PC-9 (cell line): ENCODE results near the gene SYK. TPM values are rescaled to one million over a fixed set of nuclear protein-coding genes. Genes with fewer than 3 reads are reported as not detected.

Source experiments
- BruUV-seq: library from RNA; stranded (reverse); fragments of 400-500 nt; replicated peaks from 2 replicates; lab custom pipeline; 2021; lab: Mats Ljungman, UMichigan
- CTCF ChIA-PET: fragments of 300-600 bp; sonication (Branson Sonifier 250); formaldehyde crosslinking; loops from one replicate; lab custom pipeline; 2022; ENCODE audit warnings: antibody characterized with exemption; lab: Charles Lee
- POLR2A ChIA-PET: fragments of 300-600 bp; sonication (Branson Sonifier 250); formaldehyde crosslinking; loops from one replicate; lab custom pipeline; 2022; ENCODE audit warnings: antibody characterized with exemption; ENCODE audit not compliant: unreplicated experiment; lab: Charles Lee
- DNase-seq, 2 experiments: peaks; one replicate each; pipeline versions ENCODE4 v3.0.0 to v3.0.0-alpha.2; 2015 to 2022; ENCODE audit warnings: mixed read lengths in 1 of 2
- H2AFZ ChIP-seq: fragments of 200-600 bp; sonication (generic); 2 replicates; pipeline ENCODE4 v1.8.1; 2017; ENCODE audit warnings: antibody characterized with exemption
- H3F3A ChIP-seq: fragments of 200-600 bp; sonication (generic); 2 replicates; pipeline ENCODE4 v1.8.1; 2017; ENCODE audit warnings: antibody characterized with exemption, mild to moderate bottlenecking, low read depth; ENCODE audit not compliant: insufficient read depth
- H3K27ac ChIP-seq: fragments of 200-600 bp; sonication (generic); 2 replicates; pipeline ENCODE4 v1.6.1; 2016; ENCODE audit warnings: mixed run types
- H3K27me3 ChIP-seq: fragments of 200-600 bp; sonication (generic); 2 replicates; pipeline ENCODE4 v1.6.1; 2016; ENCODE audit warnings: low read depth, mixed run types; ENCODE audit not compliant: insufficient read depth
- H3K36me3 ChIP-seq: fragments of 200-600 bp; sonication (generic); 2 replicates; pipeline ENCODE4 v1.6.1; 2016; ENCODE audit warnings: low read depth, mixed run types
- H3K4me1 ChIP-seq: fragments of 200-600 bp; sonication (generic); replicated peaks from 2 replicates; pipeline ENCODE4 v1.6.1; 2016; ENCODE audit warnings: mixed run types; ENCODE audit not compliant: insufficient read depth
- H3K4me2 ChIP-seq: fragments of 200-600 bp; sonication (generic); 2 replicates; pipeline ENCODE4 v1.6.1; 2017; ENCODE audit warnings: mixed run types
- H3K4me3 ChIP-seq: fragments of 200-600 bp; sonication (generic); 2 replicates; pipeline ENCODE4 v1.6.1; 2016; ENCODE audit warnings: mixed run types
- H3K79me2 ChIP-seq: fragments of 200-600 bp; sonication (generic); 2 replicates; pipeline ENCODE4 v1.6.1; 2017; ENCODE audit warnings: low read depth, mixed run types
- H3K9me2 ChIP-seq: fragments of 200-600 bp; sonication (generic); 2 replicates; pipeline ENCODE4 v1.8.1; 2017; ENCODE audit warnings: mild to moderate bottlenecking; ENCODE audit not compliant: insufficient read depth
- H3K9me3 ChIP-seq: fragments of 200-600 bp; sonication (generic); 2 replicates; pipeline ENCODE4 v1.8.1; 2016; ENCODE audit warnings: low read depth; ENCODE audit not compliant: insufficient read depth
- H4K20me1 ChIP-seq: fragments of 200-600 bp; sonication (generic); 2 replicates; pipeline ENCODE4 v1.8.1; 2017; ENCODE audit not compliant: insufficient read depth
- EZH2 ChIP-seq: fragments of 200-600 bp; sonication (generic); IDR thresholded peaks from 2 replicates; pipeline ENCODE4 v1.8.0; 2017; ENCODE audit warnings: antibody characterized with exemption, low read depth
- intact Hi-C: fragments of 100-400 bp; cut with micrococcal nuclease; formaldehyde crosslinking; loops from one replicate; pipeline ENCODE4 v1.10.0; 2022; ENCODE audit not compliant: unreplicated experiment
- total RNA-seq: library from RNA; stranded (reverse); gene quantifications from 2 replicates; pipeline ENCODE4 v1.2.3, GENCODE V29; 2021
- TF ChIP-seq, protein P1 (sequence below): fragments of 200-600 bp; sonication (generic); conservative IDR thresholded peaks from 2 replicates; pipeline ENCODE4 v1.6.1; 2017; ENCODE audit warnings: mixed run types, antibody characterized with exemption, mild to moderate bottlenecking, moderate library complexity

Gene SYK
- total RNA-seq, 1 experiment from 2014 or later: 32.1 TPM

DNA sequence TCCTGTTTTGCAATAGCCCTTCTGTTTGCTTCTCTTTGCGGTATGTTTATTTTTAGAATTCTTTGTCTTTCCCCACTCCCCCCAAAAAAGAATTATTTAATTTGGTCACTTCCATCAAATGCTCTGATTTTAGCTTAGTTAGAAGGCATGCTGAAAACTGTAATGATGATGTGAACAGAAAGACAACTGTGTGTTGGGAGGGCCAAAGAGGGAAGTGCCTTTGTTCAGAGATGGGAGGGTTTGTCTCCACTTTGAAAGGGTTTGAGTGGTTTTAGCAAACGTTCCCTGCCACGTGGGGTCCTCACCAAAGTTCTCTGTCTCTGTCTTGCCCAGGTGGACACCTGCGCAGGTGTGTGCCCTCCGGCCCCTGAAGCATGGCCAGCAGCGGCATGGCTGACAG, 41.9 kb downstream of the SYK start:
- ChIA-PET CTCF (no interaction called here), POLR2A (no interaction called here)
- Histone ChIP-seq H3K4me2 (no peak overlapping the region), H2AFZ (no peak overlapping the region), H3K27ac (no peak overlapping the region), H3K36me3 (peaks cover 5% of the 10 kb centered on the region; the same call in 1 of the 2 replicates), H3K79me2 (no peaks in the 10 kb centered on the region), H3K9me2 (no peaks in the 10 kb centered on the region), H3K9me3 (peaks cover 5% of the 10 kb centered on the region), H3K4me1 (no peaks in the 10 kb centered on the region), H4K20me1 (no peaks in the 10 kb centered on the region; the same call in 1 of the 2 replicates), H3K27me3 (no peaks in the 10 kb centered on the region), H3K4me3 (no peak overlapping the region), H3F3A (peaks cover 20% of the 10 kb centered on the region)
- no peak for DNase-seq
- TF ChIP-seq, protein P1, sequence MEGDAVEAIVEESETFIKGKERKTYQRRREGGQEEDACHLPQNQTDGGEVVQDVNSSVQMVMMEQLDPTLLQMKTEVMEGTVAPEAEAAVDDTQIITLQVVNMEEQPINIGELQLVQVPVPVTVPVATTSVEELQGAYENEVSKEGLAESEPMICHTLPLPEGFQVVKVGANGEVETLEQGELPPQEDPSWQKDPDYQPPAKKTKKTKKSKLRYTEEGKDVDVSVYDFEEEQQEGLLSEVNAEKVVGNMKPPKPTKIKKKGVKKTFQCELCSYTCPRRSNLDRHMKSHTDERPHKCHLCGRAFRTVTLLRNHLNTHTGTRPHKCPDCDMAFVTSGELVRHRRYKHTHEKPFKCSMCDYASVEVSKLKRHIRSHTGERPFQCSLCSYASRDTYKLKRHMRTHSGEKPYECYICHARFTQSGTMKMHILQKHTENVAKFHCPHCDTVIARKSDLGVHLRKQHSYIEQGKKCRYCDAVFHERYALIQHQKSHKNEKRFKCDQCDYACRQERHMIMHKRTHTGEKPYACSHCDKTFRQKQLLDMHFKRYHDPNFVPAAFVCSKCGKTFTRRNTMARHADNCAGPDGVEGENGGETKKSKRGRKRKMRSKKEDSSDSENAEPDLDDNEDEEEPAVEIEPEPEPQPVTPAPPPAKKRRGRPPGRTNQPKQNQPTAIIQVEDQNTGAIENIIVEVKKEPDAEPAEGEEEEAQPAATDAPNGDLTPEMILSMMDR: no peak
- no peak for TF ChIP-seq EZH2
- BruUV-seq: no TSS peak
- intact Hi-C loops: no loop called here

- Histone ChIP-seq H2AFZ (no peak overlapping the region), H3K9me2 (no peaks in the 10 kb centered on the region), H3F3A (peaks cover 20% of the 10 kb centered on the region), H3K79me2 (no peaks in the 10 kb centered on the region), H4K20me1 (no peaks in the 10 kb centered on the region), H3K27me3 (no peaks in the 10 kb centered on the region), H3K4me3 (no peak overlapping the region), H3K27ac (no peak overlapping the region), H3K4me2 (no peak overlapping the region), H3K4me1 (no peaks in the 10 kb centered on the region), H3K9me3 (peaks cover 5% of the 10 kb centered on the region), H3K36me3 (peaks cover 5% of the 10 kb centered on the region; the same call in 1 of the 2 replicates)
- CTCF ChIA-PET: no interaction called here
- no TSS peak for BruUV-seq
- POLR2A ChIA-PET: no interaction called here
- no peak for TF ChIP-seq EZH2
- TF ChIP-seq, protein P1: no peak
- no peak for DNase-seq
- intact Hi-C loops: no loop called here
Measured at GRCh38 chr9:90844326-90844725, 42.7 kb downstream of the SYK start.

DNA sequence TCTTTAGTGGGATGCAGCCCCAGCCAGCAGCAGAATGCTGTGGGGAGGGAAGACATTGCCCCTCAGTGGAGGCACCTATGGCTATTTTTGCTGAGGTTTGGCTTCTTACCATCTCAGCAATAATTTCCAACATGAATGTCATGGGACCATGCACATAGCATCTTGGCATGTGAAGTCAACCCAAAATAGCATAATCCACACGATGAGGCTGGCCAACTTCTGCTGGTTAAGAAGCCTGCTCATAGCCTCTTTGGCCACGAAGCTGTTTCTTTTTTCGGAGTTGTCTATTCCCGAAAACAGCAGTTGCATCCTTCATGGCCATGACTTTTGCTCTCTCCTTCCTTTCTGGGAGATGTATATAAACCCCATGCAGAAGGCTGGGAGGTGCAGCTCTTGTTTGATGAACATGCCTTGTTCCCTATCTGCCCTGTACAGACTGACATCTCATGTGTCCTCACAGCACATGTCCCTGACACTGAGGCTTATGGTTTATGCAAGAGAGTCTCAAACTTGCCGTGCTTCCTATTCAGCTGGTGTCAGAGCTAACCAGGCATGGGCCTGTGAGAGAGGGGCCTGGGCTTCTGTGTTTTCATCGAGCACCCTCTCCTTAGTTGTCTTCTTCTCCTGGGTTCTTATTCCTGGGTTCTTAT, 45.3 kb downstream of the SYK start:
- Histone ChIP-seq H3F3A (peaks cover 7% of the 10 kb centered on the region; the same call in 1 of the 2 replicates), H3K4me2 (no peak overlapping the region), H4K20me1 (no peaks in the 10 kb centered on the region), H3K4me3 (no peak overlapping the region), H3K9me3 (no peaks in the 10 kb centered on the region; the same call in 1 of the 2 replicates), H2AFZ (no peak overlapping the region), H3K36me3 (peaks cover 5% of the 10 kb centered on the region; the same call in 1 of the 2 replicates), H3K9me2 (no peaks in the 10 kb centered on the region), H3K27ac (no peak overlapping the region), H3K27me3 (no peaks in the 10 kb centered on the region), H3K4me1 (no peaks in the 10 kb centered on the region), H3K79me2 (no peaks in the 10 kb centered on the region)
- TF ChIP-seq, protein P1: no peak
- TF ChIP-seq EZH2: no peak
- no TSS peak for BruUV-seq
- ChIA-PET CTCF (no interaction called here), POLR2A (no interaction called here)
- intact Hi-C loops: no loop called here
- DNase-seq: no peak
